Activated CD8-positive, alpha-beta memory T cell treated with anti-CD3 and anti-CD28 coated beads for 4 hours (primary cell): ENCODE measurements around the gene MYL7.
"Not testable (repeated sequence)": the region's sequence is repeated elsewhere in the genome, so short reads cannot be mapped to it uniquely, and the experiment has no call there.

Experiments used
- DNase-seq, 2 donors: peaks; one replicate each; pipeline ENCODE4 v3.0.0-alpha.2; 2020; ENCODE audit warnings: low read depth in 2 of 2

The MYL7 gene, protein sequence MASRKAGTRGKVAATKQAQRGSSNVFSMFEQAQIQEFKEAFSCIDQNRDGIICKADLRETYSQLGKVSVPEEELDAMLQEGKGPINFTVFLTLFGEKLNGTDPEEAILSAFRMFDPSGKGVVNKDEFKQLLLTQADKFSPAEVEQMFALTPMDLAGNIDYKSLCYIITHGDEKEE

DNA sequence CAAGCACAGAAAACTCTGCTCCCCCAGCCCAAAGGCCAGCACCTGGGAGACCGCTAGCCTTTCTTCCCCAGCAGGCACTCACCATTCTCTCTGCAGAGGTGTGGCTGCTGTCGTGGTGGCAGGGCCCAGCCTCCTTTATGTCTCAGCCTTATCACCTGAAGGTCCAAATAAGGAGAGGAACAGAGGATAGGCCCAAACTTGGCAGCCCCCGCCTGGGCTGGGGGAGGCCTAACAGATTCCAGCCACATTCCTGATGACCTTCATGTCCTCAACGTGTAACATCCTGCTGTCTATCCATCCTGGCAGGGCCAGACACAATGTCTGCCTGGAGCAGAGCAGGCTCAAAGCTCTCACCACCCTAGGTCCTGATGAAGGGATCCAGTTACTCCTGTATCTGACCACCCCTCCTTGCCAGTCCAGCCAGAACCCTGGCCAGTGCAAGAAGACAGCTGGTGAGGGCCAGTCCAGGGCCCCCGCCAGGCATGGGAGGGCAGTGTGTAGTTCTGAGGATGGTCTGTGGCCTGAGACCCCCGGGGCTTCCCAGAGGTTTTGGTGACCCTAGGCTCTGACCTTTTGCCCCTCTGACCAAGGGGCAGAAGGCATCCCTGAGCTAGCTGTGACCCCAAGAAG lies at the start of gene MYL7:
Gene MYL7, minus strand, starts transcription at position 112 of the 630 bp plus-strand sequence. Its CDS starts 27 bp downstream, at position 85.
- DNase-seq: no peak

DNA sequence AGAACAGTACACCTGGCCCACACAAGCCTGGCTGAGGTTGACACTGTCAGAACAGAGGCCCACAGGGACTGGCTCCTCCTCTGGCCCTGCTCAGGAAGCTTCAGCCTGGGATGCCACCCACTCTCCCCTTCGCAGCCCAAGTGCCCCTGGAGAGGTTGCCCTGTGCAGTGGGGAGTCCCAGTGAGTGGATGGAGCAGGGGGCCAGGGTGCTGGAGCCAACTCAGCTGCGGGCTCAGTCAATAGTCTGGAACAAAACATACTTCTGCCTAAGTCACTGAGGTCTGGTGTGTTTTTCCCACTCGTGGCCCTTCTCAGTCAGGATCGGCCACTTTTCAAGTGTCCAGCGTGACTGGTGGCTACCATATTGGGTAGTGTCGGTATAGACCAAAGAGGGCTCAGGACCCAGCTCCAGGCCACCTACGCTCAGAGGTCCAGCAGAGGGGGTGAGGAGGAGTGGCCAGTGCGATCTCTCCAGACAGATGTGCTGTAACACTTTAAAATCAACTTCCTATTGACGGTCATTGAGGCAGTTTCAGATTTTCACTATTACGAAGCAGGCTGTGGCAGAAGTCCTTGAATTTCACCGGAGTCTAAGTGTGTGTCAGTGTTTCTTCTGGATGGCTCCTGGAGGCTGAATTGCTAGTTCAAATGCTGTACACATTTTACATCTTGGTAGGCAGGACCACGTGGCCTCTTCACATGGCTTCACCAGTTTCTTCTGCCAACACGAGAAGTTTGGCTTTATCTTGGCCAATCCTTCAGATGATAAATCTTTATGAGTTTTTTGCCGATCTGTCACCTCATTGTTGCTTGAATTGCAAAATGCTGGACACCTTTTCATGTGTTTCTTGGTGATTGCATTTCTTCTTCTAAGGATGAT lies 49.1 kb upstream of the MYL7 start:
- no peak for DNase-seq

DNA sequence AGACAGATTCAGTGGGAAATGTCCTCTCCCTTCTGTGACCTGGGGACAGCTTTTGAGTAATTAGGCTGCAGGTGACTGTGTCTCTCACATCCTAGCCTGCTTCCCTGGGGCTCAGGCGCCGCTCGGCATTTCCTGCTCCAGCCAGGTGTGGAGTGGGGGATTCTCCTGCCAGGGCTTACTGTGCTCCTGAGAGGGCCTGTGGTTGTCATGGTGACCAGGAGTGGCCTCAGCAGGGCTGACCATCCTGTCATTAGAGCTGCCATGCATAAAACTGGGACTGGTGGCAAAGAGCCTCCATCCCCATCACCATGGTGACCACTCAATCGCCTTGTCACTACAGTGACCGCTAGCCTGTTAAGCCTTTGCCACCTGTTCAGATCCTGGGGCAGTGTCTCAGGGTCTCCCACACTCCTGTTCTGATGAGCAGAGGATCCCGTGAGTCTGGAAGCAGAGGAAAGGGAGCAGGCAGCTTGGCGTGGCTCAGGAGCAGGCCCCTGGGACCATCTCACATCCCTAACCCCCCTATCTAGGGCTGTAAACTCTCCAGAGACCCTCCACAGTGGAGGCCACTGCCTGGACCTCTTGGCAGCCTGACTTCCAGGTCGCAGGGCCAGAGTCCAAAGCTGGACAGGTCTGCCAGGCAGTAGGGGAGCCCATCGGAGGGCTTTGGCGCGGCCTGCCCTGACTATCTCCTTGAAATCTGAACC lies 48.3 kb upstream of the MYL7 start, which contains the start of gene GCK:
Gene GCK, minus strand, starts transcription at position 154 of the 707 bp plus-strand sequence. CDS start 486 bp downstream, outside the sequence.
- no peak for DNase-seq

DNA sequence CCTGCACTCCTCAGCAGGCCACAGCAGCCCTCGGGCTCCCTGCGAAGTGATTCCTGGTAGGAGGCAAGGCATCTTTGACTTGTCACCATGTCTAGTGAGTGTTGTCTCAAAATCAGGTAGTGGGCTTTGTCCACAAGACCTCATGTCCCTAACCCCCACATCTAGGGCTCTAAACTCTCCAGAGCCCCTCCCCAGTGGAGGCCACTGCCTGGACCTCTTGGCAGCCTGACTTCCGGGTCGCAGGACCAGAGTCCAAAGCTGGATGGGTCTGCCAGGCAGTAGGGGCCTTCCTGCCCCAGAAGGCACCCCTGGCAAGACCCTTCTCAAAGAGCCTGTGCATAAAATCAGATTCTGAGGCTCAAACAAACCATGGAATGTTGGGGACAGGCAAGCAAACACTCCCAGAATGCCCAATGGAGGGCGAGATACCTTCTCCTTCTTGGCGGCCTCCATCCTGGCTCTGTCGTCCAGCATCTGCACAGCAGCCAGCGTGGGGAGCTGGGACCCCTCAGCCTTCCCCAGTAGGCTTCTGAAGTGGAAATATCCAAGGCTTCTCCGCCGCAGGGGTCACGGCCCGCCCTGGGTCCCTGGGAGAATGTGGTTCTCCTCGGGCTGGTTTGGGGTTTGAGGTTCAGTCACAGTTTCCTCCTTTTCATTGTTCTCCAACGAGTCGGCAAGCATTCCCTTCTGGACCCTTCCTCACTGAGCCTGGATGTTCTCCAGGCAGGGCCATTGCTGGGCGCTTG lies 47.5 kb upstream of the MYL7 start:
- no peak for DNase-seq

DNA sequence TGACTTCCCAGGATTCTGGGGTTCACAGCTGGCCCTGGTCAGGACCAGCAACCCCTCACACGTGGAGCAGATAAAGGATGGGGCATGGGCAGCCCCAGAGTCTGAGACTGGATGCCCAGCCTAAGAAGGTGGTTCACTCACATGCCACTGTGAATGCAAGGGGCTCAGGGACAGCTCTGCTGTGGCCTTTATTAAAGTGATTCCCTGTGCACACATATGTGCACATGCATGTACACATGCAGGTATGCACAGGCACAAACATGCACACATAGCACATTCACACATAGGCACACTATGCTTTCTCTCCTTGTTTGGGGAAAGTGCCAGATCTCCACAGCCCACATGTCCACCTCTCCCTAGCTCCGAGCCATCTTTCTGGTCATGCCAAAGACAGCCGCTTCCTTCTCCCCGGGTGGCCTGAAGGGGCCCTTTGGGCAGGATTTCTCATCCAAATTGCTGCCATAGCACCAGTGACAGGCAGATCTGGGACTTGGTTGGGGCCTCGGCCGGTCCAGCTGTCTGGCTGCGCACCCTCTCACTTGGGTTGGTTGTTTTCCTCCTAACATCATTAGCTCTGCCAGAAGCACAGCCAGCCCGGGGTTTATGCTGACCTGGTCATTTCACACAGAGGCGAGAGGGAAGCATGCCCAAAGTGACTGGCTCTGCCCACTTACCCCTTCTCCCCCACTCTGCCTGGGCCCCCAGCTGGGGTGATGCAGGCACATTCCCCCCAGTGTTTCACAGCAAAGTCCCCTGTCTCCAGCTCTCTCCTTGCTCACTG lies 46.7 kb upstream of the MYL7 start:
- no peak for DNase-seq

DNA sequence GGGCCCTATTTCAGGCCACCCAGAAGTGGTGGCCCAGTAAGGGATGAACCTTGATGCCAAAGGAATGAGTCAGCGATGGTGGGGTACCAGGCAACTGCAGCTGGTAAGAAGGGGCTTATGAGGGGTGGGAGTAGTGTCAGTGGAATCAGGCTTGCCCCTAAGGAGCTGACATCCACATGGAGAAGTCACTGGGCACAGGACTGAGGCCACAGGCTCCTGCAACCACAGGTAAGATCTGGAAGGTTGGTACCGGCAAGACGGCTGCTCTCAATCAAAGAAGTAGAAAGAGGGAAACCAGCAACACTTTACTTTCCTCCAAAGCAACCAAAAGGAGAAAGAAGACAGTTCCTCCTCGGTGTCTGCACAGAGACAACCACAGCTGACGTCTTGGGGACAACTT lies 45.6 kb upstream of the MYL7 start:
- DNase-seq: no peak

DNA sequence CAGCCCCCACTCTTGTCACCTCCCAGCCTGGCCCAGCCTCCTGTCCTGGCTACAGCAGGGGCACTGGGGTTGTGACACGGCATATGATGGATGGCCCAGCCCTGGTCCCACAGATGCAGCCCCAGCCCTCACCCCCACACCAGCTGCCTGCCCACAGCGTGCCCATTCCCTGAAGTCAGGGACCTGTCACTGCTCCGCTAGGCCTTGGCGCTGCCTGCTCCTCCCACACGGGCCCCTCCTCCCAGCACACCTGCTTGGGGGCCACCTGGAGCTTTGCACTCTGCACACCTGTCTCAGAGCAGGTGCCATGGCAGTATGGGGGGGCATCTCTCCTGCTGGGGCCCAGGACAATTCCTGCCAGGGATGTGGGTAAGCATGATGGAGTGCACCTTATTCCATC lies 44.6 kb upstream of the MYL7 start:
- DNase-seq: no peak

DNA sequence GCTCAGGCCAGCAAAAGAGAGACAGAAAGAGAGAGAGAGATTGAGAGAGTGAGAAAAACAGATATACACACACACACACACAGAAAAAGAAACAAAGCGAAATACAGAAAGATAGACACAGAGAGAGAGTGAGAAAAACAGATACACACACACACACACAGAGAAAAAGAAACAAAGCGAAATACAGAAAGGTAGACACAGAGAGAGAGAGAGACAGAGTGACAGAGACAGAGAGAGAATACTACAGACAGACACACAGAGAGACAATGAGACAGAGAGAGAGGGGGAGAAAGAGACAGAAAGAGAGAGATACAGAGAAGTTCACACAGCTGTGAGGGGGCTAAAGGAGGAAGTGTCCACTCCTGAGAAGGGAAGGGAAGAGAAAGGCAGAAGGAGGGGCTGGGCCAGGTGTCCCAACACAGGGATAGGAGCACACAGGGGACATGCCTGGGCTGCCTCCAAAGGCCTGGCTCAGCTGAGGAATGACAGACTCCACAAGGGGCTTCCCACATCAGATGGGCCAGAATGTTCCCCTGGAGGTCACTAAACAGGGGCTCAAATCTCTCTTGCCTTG lies 43.8 kb upstream of the MYL7 start:
- DNase-seq: no peak

DNA sequence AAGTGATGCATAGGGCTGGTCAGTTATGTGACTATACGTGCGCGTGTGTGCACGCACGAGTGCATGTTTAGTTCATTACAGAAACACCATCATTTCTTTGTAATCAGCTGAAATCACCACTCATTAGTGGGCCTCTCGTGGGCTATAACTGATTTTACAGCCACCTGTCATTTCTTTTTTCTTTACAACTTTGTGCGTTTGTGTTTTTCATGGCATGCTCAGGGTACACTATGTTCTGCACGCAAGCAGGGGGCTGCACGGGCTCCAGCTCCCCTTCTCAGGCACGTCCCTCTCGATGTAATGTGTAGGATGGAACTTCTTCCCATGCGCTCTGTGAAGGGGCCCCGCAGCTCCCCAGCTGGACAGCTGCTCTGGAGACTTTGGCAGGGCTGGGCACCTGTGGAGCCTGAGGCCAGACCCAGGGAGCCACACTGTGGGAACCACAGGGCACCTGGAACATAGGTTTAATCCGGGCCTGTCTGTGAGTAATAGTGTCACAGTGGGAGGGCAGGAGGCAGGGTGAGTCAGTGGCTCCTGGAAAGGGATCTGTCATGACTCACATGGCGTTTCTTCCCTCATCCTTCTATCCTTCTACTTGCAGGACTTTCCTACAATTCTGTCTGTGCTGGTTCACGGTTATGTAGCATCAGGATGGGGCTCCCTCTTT lies 43.2 kb upstream of the MYL7 start:
- no peak for DNase-seq

DNA sequence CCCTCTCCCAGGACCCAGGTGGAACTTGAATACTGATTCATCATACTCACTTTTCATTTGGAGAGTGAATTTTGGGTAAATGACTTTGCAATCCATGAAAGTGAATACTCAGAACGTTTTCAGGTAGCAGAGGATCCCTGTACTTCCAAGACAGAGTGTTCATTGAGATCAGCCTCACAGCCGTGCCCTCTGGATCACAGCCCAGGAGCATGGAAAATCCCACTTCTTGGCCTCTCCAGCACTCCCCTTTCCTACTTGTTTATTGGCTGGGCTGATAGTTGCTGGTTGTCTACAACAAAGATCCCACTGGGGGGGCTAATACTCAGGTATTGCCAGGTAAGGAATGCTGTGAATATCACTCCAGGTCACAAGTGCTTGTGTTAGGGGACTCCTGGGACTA lies 42.3 kb upstream of the MYL7 start:
- DNase-seq: no peak

DNA sequence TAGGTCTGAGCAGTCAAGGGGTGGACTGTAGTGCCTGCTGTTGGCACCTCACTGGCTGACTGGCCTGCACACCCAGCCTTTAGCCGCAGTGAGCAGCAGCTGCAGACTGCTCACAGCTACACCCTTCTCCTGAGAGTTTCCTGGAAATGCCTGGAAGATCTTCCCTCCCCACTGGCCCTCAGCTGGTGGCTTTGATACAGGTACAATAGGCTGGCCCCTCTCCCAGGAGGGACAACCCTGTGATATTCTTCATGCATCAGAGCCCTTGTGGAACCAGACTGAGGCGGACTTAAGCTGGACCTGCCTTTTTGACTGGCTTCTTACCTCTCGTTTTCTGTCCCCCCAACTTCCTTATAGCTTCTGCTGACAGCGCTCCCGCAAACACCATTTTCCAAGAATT lies 41.7 kb upstream of the MYL7 start:
- no peak for DNase-seq

DNA sequence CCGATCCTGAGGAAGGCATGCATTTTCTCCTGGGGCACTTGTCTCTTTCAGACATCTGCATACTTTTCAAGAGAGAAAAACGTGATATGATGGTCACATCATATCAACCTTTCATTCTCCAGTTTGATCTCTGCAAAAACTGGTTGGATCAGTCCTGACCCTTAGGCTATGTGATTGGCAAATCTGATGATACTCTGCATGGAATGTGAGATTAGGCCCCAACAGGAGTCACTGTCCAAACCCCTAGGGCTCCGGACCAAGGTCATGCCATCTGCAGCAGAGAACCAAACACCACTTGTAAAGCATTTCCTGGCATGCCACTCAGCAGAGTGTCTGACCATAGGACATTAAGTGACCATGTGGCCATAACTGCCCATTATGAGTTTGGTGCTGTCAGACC lies 39.5 kb upstream of the MYL7 start:
- no peak for DNase-seq

DNA sequence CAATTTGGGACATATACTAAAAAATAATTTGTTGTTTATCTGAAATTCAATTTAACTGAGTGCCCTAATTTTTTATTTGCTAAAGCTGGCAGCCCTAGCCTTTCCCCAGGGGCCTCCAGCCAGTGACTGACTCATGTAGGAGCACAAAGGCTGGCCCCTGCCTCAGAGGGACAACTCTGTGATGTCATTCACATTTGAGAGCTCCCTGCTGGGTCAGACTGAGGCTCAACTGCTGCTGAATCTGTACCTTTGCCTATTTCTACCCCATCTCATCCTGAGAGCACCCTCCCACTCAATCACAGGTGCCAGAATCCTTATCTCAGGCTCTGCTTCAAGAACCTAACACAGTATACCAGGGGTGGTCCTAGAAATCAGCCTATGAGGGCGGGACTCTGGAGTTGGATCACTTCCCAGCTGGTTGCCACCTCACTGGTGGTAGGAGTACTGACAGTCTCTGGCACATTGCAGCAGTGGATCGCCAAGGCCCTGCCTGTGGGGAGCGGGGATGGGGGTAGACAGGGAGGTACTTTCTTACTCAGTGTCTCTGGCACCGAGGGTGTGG lies 36.5 kb upstream of the MYL7 start:
- DNase-seq: no peak

DNA sequence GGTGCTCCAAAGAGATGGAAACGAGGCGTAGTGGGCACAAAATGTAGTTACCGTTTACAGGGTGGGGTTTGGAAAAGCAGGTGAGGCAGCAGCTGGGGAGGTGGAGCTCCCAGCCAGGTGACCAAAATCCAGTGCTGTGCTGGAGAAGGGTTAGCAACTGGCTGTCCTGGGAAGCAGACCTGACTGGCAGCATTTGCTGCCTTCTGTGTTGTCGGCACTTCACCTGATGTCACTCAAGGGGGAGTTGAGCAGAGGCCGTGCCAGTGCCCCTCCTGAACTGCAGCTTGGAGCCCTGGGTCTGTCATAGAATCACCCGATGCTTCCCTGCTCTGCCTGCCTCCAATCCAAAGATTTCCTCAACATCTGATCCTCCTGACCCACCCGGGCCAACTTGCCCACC lies 35.4 kb upstream of the MYL7 start:
- DNase-seq: no peak

DNA sequence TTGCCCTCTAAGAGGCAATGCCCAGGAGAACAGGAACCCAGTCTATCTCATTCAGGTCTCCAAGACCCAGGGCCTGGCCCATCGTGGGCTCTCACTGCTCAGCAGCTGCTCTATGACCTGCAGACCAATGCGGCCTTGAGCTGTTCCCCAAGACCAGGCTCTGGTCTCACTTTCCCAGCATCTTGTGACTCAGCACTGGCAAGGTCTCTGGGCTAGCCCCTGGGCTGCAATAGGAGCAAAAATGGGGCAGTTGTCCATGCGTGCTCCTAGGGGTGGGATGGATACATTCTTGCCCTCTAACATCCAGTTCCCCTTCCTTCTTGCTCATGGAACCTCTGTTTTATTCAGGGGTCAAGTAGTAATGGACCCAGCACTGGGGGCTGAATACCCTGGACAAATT lies 34.6 kb upstream of the MYL7 start:
- DNase-seq: no peak

DNA sequence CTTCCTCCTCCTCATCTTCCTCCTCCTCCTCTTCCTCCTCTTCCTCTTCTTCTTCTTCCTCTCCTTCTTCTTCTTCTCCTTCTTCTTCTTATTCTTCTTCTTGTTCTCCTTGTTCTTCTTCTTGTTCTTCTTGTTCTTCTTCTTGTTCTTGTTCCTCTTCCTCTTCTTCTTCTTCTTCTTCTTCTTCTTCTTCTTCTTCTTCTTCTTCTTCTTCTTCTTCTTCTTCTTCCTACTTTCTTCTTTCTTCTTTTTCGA lies 33.5 kb upstream of the MYL7 start:
- not testable (repeated sequence) for DNase-seq

DNA sequence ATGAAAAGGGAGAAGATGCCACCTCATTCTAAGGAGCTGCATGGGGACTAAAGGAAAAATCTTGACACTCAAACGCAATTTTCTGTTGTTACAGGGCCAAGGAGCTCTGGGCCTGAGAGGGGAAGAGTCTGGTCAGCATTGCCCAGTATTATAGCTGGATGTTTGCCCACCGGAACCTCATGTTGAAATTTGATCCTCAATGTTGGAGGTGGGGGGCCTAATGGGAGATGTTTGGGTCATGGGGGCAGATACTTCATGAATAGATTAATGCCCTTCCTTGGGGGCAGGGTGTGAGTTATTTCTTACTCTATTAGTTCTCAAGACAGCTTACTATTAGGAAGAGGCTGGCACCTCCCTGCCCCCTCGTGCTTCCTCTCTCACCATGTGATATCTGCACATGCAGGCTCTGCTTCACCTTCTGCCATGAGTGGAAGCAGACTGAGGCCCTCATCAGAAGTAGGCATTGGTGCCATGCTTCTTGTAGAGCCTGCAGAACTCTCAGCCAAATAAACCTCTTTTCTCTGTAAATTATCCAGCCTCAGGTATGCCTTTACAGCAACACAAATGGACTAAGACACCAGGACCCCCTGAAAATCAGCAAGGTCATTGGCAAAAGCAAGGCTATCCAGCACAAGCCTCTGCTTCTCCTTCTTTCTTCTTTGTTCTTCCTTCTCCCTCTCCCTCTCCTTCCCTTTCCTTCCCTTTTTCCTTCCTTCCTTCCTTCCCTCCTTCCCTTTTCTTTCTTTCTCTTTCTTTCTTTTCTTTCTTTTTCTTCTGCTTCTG lies 33.0 kb upstream of the MYL7 start:
- no peak for DNase-seq

DNA sequence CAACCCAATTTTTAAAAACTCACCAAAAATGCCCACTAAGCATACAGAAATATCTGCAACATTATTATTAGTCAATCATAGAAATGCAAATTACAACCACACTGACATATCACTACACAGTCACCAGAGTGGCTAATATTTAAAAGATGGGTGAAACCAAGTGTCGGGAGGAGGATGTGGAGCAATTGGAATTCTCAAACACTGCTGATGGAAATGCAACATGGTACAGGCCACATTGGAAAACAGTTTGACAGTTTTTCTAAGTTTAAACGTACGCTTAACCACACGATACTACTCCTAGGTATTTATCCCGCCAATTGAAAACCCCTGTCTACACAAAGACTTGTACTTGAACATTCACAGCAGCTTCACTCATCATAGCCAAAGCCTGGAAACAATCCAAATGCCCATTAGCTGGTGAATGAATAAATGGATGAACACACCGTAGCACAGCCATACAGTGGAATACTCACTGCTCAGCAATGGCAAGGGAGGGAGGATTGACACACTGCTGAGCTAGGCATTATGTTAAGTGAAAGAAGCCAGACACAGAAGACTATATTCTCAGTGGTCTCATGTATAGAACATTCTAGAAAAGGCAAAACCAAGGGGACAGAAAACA lies 31.8 kb upstream of the MYL7 start:
- DNase-seq: no peak

DNA sequence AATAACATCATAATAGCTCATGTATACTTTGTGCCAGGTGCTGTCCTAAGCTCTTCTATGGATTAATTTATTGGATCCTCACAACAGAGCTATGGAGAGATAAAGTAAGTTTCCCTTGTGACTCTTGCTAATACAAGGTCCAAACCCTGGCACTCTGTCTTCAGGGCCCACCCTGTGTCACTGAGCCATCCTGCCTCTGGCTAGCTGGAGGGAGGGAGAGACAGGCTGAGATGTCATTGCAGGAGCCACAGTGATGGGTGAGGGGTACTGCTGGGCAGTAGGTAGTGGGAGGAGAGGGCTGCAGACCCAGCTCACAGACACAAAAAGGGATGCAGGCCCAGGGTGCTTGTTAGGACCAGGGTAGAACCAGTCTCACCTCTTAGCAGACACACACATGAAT lies 31.2 kb upstream of the MYL7 start:
- DNase-seq: no peak
